Heart right ventricle (tissue), 16 donors: ENCODE measurements around the gene DNHD1. TPM values are rescaled to one million over a fixed set of nuclear protein-coding genes. Genes with fewer than 3 reads are reported as not detected.

ENCODE experiments used
- ATAC-seq, 8 donors: fragments of 200-7000 bp; cut with Tn5 transposase; one replicate each; pipeline ENCODE4 v1.9.1; 2020; ENCODE audit warnings: mild to moderate bottlenecking in 8 of 8, moderate library complexity in 8 of 8, moderate number of reproducible peaks in 1 of 8
- DNase-seq, 2 donors: peaks; one replicate each; pipeline ENCODE4 v3.0.0-alpha.2; 2020
- H3K27ac ChIP-seq, 10 donors: fragments of 200-600 bp; sonication (generic) in 2 of 10; one replicate each; pipeline versions ENCODE4 v1.5.0 to v1.8.0; 2020 to 2022; ENCODE audit warnings: mild to moderate bottlenecking in 3 of 10
- H3K27me3 ChIP-seq, 7 donors: fragments of 200-600 bp; one replicate each; pipeline ENCODE4 v1.8.0; 2021 to 2022; ENCODE audit warnings: mild to moderate bottlenecking in 2 of 7
- H3K36me3 ChIP-seq, 9 donors: fragments of 200-600 bp; sonication (generic) in 1 of 9; one replicate each; pipeline versions ENCODE4 v1.5.0 to v1.8.0; 2020 to 2022; ENCODE audit warnings: mild to moderate bottlenecking in 2 of 9
- H3K4me1 ChIP-seq, 9 donors: fragments of 200-600 bp; sonication (generic) in 1 of 9; one replicate each; pipeline versions ENCODE4 v1.5.0 to v1.8.0; 2020 to 2022; ENCODE audit warnings: mild to moderate bottlenecking in 4 of 9
- H3K4me3 ChIP-seq, 10 donors: fragments of 200-600 bp; sonication (generic) in 2 of 10; one replicate each; pipeline versions ENCODE4 v1.5.0 to v1.8.0; 2020 to 2022; ENCODE audit warnings: mild to moderate bottlenecking in 7 of 10, moderate library complexity in 2 of 10
- H3K9me3 ChIP-seq, 11 donors: fragments of 200-600 bp in 10 of 11; sonication (generic) in 2 of 11; one replicate each; pipeline versions ENCODE4 v1.5.0 to v1.8.0; 2013 to 2022; ENCODE audit warnings: mild to moderate bottlenecking in 2 of 11, control low read depth in 1 of 11, moderate library complexity in 1 of 11
- CTCF ChIP-seq, 9 donors: fragments of 200-600 bp; sonication (generic) in 2 of 9; IDR thresholded peaks; one replicate each; pipeline versions ENCODE4 v1.5.0 to v1.8.0; 2021 to 2022; ENCODE audit warnings: antibody characterized with exemption in 9 of 9, mild to moderate bottlenecking in 5 of 9, moderate library complexity in 1 of 9
- WGBS, 2 donors: extraction: QIAGEN DNeasy Blood & Tissue Kit; methylation state at CpG; one replicate each; pipeline ENCODE4 v1.1.7; 2013; ENCODE audit warnings: inconsistent platforms in 1 of 2; 5-methylcytosine and 5-hydroxymethylcytosine counted together
- intact Hi-C, 10 donors: fragments of 100-400 bp; cut with DNase I; formaldehyde crosslinking; loops; one replicate each; pipeline versions ENCODE4 v1.11.1 to v1.14.2; 2022
- polyA plus RNA-seq, 2 donors: library from polyadenylated mRNA; stranded (reverse); fragments of 200-250 nt; gene quantifications; one replicate each; pipeline ENCODE4 v1.2.3, GENCODE V29; 2013
- total RNA-seq, 10 donors: library from RNA; stranded (reverse); fragmentation: NEBNext Ultra II Directional in 3 of 10; extraction: Animal tissue kit (Norgen Biotek cat#: 25700) in 3 of 10; gene quantifications; one replicate each; pipeline versions ENCODE4 v1.2.1 to v1.2.4, GENCODE V29; 2021 to 2023
- donor health status: Arrhythmogenic right ventricular cardiomyopathy.
- donor health status: ischemic (EF 13 %, LVEDD 7.1; RV severe dilation, severe dysfunction).
- donor health status: healthy with polysubstance abuse.
- donor health status: DM: no; HTN: yes; CAD: no.
- donor health status: DM: no; HTN: no; CAD: no.
- donor health status: ischemic (EF 25% LVEDD 6.9; RV normal size, moderate dysfunction).
- donor health status: ischemic (EF 25% LVEDD 5.7; RV mildly dilated, moderate dysfunction).
- donor health status: healthy.
- donor health status: DM: yes; HTN: yes; CAD: no.
- donor health status: Ischemic cardiomyopathy.
- donor health status: ischemic (EF 35%, LVEDD 5.7; RV mildly dilated, moderate dysfunction).
- donor health status: nonischemic (EF 11% LVEDD 7.7; RV severe dilation, severe dysfunction).
- donor health status: DM: yes; HTN: yes; CAD: no.
- donor health status: PGD.
- donor health status: ischemic (EF 29% LVEDD 5.4; RV normal size, mild dysfunction).
- donor health status: nonischemic (EF 23%, LVEDD 6.1; RV moderate dilation, normal function).

DNHD1 gene
- total and polyA plus RNA-seq, 12 donors, result 1.7 to 13.8 (median 6.5) TPM

- intact Hi-C loops, result no loop called here
- DNase-seq, result no peak
- peaks cover 0 to under 1% (median 0%) of the 10 kb centered on the region in 9 donors for H3K36me3 ChIP-seq
- no peak for ATAC-seq
- no peak overlapping the region for H3K4me3 ChIP-seq
- no peak overlapping the region for H3K27ac ChIP-seq
- TF ChIP-seq CTCF (IDR thresholded peaks at IDR 0.05), result no peak
- H3K27me3 ChIP-seq, result no peaks in the 10 kb centered on the region
- H3K4me1 ChIP-seq, result peaks cover 0 to 5% (median 0%) of the 10 kb centered on the region in 9 donors
- no peaks in the 10 kb centered on the region for H3K9me3 ChIP-seq
Observed at GRCh38 chr11:6553634-6554033, 56.6 kb downstream of the DNHD1 start.

GRCh38 chr11:6554828-6555706 lies 58.0 kb downstream of the DNHD1 start:
- no peaks in the 10 kb centered on the region for H3K9me3 ChIP-seq
- H3K36me3 ChIP-seq, result peaks cover 0 to 4% (median 0%) of the 10 kb centered on the region in 9 donors
- DNase-seq (no peak), ATAC-seq (no peak)
- intact Hi-C loops, result no loop called here
- H3K4me1 ChIP-seq, result peaks cover 0 to 10% (median 0%) of the 10 kb centered on the region in 9 donors
- TF ChIP-seq CTCF (IDR thresholded peaks at IDR 0.05), result no peak
- H3K27ac ChIP-seq, result no peak overlapping the region
- H3K4me3 ChIP-seq, result no peak overlapping the region
- 84 to 86% methylated on average over 5 of the region's 5 CpGs for whole genome bisulfite sequencing, 2 donors
- H3K27me3 ChIP-seq, result no peaks in the 10 kb centered on the region

GRCh38 chr11:6556139-6556949 lies 59.3 kb downstream of the DNHD1 start:
- peaks cover 0 to 10% (median 0%) of the 10 kb centered on the region in 9 donors for H3K4me1 ChIP-seq
- no peak for TF ChIP-seq CTCF (IDR thresholded peaks at IDR 0.05)
- 77 to 78% methylated on average over 11 of the region's 11 CpGs for WGBS, 2 donors
- no peak for DNase-seq
- no peaks in the 10 kb centered on the region for H3K9me3 ChIP-seq
- H3K36me3 ChIP-seq, result peaks cover 0 to 4% (median 0%) of the 10 kb centered on the region in 9 donors
- intact Hi-C loops, result no loop called here
- H3K4me3 ChIP-seq, result no peak overlapping the region
- no peak overlapping the region for H3K27ac ChIP-seq
- H3K27me3 ChIP-seq, result no peaks in the 10 kb centered on the region
- ATAC-seq, result peak in 3 of 8 donors; percentile 10 to 21 (median 20)

GRCh38 chr11:6557063-6557462 lies 60.0 kb downstream of the DNHD1 start:
- 93 to 97% methylated on average over 11 of the region's 11 CpGs for WGBS, 2 donors
- no peak for ATAC-seq
- intact Hi-C loops, result no loop called here
- H3K27me3 ChIP-seq, result no peaks in the 10 kb centered on the region
- H3K27ac ChIP-seq, result no peak overlapping the region
- no peak for TF ChIP-seq CTCF (IDR thresholded peaks at IDR 0.05)
- H3K36me3 ChIP-seq, result peaks cover 0 to 4% (median 0%) of the 10 kb centered on the region in 9 donors
- no peak for DNase-seq
- H3K9me3 ChIP-seq, result no peaks in the 10 kb centered on the region
- peaks cover 0 to 10% (median 0%) of the 10 kb centered on the region in 9 donors for H3K4me1 ChIP-seq
- H3K4me3 ChIP-seq, result no peak overlapping the region
